IPS-NIHi11 (cell line): Measurements from ENCODE around the gene FST.
A peak's percentile ranks its signal among the peaks of the same experiment; 100 is the strongest.

Experiments
- DNase-seq: peaks from one replicate; pipeline ENCODE4 v3.0.0; 2012; ENCODE audit warnings: mixed read lengths, low spot score

FST gene

DNA sequence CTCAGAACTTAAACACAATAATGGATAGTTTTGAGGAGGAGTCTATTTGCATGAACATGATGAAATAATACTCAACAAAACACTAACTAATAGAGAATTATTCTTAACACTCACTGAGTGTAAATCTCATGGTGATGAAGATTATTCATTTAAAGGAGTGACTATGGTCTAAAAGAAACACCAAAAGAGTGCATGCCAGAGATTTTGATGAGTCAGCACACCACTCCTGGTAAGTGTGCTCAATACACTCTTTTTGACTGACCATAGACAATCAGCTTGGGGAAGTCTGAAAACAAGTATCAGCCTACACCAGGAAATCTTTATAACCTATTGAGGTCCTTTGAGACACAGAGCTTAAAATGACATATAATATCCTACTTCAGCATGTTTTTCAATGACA is 6.8 kb upstream of the FST start:
- DNase-seq = no peak

DNA sequence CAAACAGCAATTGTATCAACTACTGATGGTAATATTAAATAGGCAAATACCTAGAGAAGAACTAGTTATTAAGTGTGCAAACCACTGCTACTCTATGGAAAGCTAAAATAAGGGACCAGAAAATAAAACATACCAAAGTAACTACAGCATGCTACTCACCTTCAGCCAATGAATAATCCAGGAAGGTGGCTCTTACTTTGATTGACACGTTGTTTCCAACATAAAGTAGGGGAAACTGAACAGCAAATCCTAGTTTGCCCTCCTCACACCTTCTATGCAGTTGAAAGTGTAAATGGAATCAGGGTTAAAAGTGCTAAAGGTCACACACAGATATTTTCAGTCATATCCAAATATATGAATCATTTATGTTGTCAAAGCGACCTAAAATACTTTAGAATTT is 5.1 kb upstream of the FST start:
- no peak for DNase-seq

DNA sequence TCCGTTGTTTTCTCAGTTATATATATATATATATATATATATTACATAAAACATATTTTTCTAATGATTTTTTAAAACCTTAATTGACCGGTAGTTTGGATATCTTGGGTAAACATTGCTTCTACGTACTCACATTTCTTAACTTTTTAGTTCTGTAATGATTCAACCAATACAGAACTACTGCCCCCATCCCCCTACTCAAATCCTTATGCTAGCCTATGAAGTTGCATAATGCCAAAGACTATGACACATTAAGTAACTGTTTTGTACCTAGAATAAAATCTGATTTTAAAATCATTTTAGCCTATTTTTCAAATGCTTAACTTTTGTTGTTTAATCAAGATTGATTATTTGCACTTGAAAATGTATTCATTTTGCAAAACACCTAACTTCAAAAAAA is 4.4 kb upstream of the FST start:
- no peak for DNase-seq

DNA sequence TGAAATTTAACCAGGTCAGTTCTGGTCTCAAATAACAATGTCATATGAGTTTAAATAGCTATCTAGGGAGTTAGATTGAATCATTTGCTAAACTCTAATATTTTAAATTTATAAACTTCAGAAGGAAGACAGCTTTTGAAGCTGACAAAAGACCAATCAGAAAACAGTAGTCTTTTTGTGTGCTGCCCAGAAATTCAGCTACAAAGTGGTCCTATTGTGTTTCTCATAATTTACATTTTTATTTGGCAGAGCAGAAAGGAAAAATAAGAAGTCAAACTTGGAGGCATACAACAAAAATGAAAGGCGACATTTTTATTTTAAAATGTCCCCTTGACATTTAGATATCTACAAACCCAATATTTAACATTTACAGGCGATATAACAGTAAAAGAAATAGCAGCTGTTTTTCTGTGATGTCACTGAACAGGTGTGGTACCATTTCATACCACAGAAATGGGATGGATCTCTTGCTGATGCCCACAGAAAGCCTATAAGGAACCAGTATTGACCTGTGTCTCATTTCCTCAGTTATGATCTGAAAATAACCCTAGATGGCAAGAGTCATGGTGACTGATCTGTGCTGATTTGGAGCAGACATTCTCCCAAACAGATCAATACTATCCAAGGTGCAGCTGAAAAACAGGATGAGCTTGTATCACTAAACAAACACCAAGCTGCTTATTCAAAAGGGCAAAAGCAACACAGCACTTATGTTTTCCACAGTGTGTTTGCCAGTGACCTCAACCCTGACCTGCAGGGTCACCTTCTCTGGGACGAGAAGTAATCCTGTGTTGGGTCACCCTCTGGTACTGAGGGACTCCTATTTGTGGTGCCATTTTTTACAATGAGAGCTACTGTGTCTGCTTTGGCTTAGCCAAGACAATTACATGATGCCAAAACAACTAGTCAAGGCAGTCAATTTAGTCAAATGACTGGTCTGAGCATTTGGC is 3.6 kb upstream of the FST start:
- DNase-seq = no peak

DNA sequence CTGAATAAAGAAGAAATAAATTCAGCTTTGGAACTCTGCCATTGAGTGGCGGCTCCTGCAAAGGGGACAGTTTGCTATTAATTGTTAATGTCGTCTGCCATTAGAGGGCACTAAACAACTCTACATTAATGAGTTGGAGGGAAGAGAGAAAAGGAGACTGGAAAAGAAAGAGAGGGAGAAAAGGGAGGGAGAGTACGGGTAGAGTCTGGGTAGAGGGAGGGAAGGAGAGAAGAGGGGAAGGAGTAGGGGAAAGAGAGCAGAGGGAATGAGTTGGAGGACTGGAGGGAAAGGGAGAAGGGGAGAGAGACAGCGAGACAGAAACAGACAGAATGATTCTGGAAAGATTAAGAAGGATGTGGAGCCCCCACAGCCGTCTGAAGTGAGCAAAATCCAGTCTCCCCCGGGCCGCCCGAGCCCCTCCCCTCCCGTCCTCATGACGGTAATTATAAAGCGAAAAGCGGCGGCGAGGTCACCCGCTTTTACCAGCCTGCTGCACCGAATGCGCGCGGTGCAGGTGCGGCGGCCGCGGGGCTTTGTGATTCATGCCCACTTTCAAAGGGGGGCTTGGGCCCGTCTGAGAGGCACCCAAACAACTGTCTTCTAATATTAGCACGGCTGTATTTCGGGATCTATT is 1.9 kb upstream of the FST start:
- peak; percentile 60 for DNase-seq

DNA sequence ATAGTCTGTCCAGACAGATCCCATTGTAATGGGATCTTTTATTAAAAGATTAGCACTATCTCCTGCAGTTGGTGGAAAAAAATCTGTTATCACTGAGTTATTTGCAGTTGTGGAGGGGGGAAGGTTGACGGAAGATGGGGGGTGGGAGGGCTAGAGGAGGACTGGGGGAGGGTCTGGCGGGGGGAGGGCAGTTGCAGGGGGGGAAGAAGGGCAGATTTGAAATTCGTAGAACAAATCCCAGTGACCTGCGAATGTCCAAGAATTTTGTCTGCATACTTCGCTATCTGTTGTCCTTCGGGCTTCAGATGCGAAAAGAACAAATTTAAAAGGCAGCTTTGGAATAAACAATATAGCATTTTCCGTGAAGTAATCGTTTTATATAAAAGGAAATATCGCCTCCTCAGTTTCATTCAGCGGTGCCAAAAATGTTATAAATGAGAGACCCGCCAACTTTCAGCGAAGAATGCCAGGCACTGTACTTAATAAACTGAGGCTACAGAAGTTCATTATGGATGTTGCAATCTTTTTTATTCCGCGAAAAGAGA is 1.3 kb upstream of the FST start:
- DNase-seq = peak; percentile 46

DNA sequence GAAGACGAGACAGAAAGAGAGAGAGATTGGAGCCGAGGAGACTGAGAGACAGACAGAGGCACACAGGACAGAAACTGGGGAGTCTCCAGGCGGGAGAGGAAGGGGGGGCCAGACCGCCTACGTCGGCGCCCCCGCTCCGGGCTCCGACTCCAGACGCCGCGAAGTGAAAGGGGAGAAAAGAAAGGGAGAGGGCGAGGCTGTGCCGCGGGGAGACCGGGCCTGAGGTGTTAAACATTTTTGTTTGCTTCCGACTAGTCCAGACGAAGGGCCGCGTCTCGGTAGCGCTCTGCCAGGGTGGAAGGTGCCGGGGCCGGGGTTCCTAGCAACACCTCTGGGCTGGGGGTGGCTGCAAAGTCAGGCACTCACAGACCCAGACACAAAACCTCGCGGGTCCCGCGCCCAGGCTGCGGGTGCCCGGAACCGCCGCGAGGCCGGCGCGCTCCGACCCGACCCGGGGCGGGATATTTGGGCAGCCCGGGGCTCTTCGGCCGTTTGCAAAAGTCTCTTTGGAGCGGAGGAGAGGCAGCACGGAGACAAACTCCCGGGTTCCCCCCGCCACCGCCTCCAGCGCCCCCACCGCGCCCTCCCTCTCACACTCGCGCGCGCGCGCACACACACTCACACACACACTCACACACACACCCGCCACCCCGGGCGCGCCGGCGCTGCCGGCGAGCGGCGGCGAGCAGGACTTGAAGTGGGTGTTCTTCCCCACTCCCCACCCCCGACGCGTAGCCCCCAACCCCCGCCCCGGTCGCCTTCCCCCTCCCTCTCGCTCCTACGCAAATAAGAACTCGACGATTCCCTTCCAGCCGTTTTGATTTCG is 626 bp upstream of the FST start:
- DNase-seq = peak; percentile 67

DNA sequence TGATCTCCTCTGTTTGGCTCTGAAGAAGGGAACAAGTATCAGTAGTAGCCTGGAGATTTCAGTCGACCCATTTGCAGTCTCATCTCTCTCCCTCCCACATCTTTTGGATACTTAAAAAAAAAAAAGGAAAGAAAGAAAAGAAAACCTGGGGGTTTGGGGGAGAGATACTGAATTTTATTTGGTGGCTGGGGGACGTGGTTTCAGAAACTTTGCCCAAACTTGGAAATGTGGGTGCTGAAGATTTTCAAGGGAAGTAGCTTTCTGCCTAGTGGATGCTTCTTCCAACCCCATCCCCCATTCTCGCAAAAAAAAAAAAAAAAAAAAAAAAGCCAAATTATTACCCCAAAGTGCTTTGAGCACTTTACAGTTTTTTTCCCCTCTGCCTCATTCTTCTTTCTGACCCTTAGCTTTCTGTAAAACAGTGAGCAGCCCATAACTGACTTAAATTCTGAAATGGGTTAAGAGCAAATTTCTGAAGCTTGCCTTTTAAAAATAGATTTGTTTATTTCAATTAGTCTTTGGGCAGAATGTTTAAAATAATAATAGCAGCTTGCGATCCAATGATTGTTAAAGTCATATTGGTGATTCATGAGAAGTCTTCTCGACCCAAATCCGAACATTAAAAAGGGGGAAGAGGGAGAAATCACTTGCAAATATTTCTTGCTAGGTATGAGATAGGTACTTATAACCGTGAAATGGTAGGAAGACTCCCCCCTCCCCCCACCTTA is 894 bp downstream of the FST start:
- DNase-seq = no peak

DNA sequence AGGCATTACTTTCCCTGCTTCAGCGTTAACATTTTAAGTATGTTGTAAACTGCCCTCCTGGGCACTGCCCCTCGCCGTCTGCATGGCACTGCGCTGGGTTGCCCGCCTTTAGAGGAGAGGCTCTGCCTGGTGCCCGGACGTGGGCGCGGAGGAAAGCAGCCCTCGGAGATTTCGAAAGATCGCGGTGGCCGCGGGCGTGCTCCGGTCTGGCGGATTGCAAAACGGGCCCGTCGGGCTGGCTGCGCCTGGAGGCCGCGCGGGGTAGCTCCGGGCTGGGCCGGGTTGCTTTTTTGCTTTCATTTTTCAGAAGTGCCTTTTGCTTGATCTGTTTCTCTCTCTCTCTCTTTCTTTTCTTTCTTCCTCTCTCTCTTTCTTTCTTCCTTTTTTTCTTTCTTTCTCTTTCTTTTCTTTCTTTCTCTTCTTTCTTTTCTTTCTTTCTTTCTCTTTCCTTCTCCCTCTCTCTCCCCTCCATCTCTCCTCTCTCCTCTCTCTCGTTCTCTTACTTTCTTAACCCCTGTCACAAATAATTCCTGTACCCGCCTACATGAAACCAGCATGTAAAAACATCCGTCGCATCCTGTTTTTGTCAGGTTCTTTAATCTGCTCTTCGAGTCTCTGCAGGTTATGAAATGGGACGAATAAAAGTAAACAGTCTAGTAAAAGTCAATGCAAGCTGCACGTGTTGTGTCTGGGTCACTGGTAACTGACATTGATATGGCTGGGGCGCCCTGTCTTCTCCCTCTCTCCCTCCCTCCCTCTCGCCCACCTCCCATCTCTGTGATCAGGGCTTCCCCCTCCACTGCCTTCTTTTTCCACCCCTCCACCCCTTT is 1.7 kb downstream of the FST start:
- DNase-seq = peak; percentile 65

DNA sequence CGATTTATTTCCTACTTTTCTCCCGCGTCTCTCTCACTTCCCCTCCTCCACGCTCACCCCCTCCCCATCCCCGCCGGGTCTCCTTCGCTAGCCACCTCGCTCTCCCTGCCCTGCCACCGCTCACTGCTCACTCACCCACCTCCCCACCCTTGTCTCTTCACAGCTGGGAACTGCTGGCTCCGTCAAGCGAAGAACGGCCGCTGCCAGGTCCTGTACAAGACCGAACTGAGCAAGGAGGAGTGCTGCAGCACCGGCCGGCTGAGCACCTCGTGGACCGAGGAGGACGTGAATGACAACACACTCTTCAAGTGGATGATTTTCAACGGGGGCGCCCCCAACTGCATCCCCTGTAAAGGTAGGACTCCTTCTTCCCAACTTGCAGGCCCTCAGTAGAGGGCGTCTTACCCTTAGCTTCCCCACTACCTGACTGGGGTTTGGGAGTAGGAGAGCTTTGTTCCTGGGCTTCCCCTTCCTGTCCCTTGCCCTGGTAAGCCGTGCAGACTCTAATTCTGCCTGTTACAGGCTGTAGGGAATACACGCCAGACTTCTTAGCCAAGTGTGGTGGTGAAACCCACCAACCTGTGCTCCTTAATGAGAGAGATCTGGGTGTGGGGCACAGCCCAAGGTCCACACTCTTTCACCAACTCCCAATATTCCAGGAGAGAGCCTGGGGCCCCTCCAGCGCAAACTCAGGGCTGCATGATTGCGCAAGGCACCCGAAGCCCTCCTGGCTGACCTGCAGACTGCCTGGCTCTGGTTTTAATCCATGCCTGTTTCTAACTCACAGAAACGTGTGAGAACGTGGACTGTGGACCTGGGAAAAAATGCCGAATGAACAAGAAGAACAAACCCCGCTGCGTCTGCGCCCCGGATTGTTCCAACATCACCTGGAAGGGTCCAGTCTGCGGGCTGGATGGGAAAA is 2.5 kb downstream of the FST start:
- peak; percentile 67 for DNase-seq

DNA sequence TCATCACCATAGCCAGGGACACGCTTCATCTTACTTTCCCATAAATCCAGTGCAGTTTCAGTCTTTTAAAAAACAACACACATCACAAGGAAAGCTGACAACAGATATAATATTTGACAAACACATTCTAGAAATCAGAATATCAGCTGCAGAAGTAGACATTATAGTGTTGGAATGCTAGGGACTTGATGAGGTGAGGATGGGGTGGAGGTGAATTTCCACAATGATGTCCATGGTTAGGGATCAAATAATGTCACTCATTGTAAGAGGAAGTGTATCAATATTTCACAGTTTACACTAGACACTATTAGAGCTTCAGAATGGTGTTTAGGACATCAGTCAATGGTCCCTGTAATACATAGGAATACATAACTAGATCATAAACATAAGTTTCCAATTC is 7.0 kb downstream of the FST start:
- DNase-seq = no peak

DNA sequence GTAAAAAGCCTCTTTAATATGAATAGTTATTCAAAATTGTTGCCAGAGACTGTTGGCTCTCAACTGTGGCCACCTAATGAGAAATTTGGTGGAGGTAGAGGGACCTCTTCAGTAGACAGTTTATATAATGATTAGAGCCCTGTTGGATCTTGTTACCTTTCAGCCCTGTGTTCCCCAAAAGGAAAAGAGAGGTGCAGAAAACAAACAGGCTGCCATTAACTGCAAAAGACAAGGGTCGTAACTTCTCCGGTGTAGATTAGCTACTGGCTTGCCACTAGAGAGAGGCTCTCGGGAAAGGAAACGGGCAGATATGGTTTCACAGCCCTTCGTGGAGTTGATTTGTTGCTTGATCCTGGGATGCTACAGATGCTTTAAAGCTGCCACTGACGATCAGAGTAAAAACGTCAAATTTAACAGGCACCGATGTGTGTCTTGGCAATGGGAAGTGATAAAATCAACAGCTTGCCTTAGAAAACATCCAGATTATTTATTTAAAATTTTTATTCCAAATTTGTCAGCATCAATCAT is 7.8 kb downstream of the FST start:
- DNase-seq = no peak

DNA sequence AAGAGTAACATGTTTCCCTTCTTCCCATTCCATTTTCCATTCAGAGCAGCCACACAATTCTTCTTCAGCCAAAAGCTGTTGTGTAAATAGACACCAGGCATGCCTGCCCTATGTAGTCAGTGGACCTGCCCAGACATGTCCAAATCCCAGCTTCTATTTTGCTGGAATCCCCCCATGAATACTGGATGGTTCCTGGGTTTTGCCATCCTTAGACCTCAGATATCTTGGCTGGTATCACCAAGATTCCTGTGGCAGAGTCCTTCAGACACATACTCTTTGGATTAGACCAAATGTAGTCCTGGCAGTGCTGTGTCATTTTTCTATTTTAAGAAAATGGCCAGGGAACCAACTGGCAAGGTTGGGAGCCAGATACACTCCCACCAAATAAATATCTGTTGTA is 10.3 kb downstream of the FST start:
- no peak for DNase-seq

DNA sequence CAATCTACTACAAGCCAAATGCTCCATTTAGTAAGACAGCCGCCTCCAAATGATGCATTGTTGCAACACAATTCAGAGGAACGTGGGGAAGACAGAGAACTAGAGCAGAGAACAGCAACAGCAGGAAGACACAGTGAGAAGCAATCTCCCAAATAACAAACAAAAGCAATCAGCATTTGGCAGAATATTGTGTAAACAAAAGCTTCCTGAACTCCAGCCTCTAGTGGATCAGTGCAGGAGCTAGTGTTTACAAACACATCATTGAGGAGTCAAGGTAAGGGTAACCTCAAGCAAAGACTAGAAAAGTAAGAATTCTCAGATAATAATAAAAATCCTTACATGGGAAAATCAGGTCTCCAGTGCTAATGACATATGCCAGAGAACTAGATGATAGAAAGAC is 20.6 kb downstream of the FST start:
- no peak for DNase-seq

DNA sequence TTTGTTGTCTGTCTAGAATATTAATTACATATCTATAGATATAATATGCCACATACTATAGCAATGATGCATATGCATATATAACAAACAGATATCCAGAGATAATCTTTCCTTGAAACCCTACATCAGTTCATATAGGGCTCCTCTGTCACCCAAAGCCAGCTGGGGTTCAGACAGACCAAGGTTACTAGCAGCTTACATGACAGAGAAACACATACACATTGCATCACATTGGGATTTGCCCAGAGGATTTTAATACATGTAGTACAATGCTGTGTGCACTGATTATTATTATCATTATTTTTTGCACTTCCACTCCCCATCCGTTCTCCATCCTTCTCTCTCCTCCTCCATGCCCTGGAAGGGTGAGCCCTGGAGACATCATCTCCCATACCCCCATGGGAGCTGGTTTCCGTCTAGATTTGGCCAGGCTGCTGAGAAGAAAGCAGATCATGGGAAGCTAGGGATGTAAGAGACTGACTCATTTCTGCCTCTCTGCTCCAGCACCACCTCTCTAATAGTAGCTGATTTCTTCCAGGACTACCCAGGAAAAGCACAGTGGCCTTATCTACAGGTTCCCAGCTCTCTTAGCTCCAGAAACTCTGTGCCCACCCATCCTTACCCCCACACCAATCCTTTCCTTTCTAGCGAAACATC is 23.3 kb downstream of the FST start:
- DNase-seq = no peak

DNA sequence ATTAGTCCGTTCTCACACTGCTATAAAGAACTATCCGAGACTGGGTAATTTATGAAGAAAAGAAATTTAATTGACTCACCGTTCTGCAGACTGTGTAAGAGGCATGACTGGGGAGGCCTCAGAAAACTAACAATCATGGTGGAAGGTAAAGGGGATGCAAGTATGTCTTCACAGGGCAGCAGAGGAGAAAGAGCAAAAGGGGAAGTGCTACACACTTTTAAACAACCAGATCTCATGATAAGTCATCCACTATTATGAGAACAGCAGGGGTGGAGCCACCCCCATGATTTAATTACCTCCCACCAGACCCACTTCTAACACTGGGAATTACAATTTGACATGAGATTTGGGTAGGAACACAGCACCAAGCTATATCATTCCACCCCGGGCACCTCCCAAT is 26.6 kb downstream of the FST start:
- DNase-seq = no peak

DNA sequence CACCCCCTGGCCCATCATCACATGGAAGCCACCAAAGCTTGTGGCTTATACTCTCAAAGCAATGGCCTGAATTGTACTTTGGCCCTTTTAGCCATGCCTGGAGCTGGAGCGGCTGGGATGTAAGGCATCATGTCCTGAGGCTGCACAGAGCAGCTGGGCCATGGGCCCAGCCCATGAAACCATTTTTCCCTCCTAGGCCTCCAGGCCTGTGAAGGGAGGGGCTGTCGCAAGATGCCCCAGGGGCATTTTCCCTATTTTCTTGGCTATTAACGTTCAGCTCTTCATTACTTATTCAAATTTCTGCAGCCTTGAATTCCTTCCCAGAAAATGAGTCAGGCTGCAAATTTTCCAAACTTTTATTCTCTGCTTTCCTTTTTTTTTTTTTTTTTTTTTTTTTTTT is 27.7 kb downstream of the FST start:
- no peak for DNase-seq

DNA sequence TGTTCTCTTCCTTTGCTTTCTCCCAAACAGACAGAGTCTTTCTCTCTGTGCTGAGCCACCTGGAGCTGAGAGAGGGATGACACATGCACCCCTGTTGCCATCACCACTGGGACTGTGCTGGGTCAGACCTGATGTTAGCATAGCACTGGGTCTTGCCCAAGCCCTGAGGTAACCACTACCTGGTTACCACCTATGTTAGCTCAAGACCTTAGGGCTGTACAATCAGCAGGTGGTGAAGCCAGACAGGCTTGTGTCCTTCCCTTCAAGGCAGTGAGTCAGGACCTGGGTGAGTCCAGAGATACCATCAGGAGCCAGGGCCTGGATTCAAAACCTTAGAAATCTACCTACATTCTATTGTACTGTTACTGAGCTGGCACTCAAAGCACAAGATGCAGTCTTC is 32.1 kb downstream of the FST start:
- no peak for DNase-seq

DNA sequence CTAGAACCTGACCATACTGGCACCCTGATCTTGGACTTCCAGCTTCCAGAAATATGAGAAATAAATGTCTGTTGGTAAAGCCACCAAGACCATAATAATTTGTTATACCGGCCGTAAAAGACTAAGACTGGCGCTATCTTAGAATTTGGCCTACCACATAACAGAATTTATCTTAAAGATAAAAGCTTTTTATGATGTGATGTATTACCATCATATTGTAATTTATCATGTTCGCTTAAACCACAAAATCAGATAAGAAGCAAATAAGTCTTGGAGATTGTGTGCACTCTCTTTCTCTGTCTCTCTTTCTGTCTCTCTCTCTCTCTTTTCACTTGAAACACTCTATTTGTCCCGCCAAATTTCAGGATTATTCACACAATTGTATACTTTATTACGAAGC is 35.6 kb downstream of the FST start:
- no peak for DNase-seq
